Astrocyte (in vitro differentiated cells and primary cell): ENCODE results near the gene EXPH5. TPM values are rescaled to one million over a fixed set of nuclear protein-coding genes. Genes with fewer than 3 reads are reported as not detected.

Experiments used
- DNase-seq: peaks from one replicate; pipeline ENCODE4 v3.0.0-alpha.2; 2010; ENCODE audit warnings: low read depth
- FAIRE-seq: peaks from 2 replicates; lab custom pipeline; 2011; peaks lifted over from hg19 to GRCh38; lab: Jason Lieb, UNC
- H2AFZ ChIP-seq: 2 replicates; pipeline ENCODE4 v1.6.0; 2012; ENCODE audit warnings: low read depth, low read length, inconsistent platforms
- H3K27ac ChIP-seq: 2 replicates; pipeline ENCODE4 v1.5.1; 2011; ENCODE audit warnings: low read depth, low read length, inconsistent platforms
- H3K27me3 ChIP-seq: 2 replicates; pipeline ENCODE4 v1.6.0; 2011; ENCODE audit warnings: low read length, inconsistent platforms; ENCODE audit not compliant: insufficient read depth
- H3K36me3 ChIP-seq: 2 replicates; pipeline ENCODE4 v1.5.1; 2011; ENCODE audit warnings: low read length, inconsistent platforms; ENCODE audit not compliant: insufficient read depth
- H3K4me1 ChIP-seq: 2 replicates; pipeline ENCODE4 v1.5.1; 2011; ENCODE audit warnings: low read length, inconsistent platforms; ENCODE audit not compliant: insufficient read depth
- H3K4me2 ChIP-seq: 2 replicates; pipeline ENCODE4 v1.6.0; 2012; ENCODE audit warnings: low read length, inconsistent platforms
- H3K4me3 ChIP-seq: 2 replicates; pipeline ENCODE4 v1.5.1; 2011; ENCODE audit warnings: low read depth, mild to moderate bottlenecking, low read length, inconsistent platforms; ENCODE audit not compliant: insufficient read depth
- H3K79me2 ChIP-seq: 2 replicates; pipeline ENCODE4 v1.6.0; 2012; ENCODE audit warnings: mild to moderate bottlenecking, low read length, inconsistent platforms; ENCODE audit not compliant: insufficient read depth
- H3K9ac ChIP-seq: 2 replicates; pipeline ENCODE4 v1.6.0; 2012; ENCODE audit warnings: mild to moderate bottlenecking, low read length, inconsistent platforms
- H3K9me3 ChIP-seq: 2 replicates; pipeline ENCODE4 v1.5.1; 2012; ENCODE audit warnings: low read depth, mild to moderate bottlenecking, low read length, inconsistent platforms; ENCODE audit not compliant: insufficient read depth
- H4K20me1 ChIP-seq: 2 replicates; pipeline ENCODE4 v1.6.0; 2012; ENCODE audit warnings: low read length, inconsistent platforms; ENCODE audit not compliant: insufficient read depth
- H3K27ac Mint-ChIP-seq: one replicate; pipeline ENCODE4 v1.8.0; 2021; ENCODE audit warnings: mild to moderate bottlenecking, mixed read lengths; ENCODE audit not compliant: unreplicated experiment
- H3K27me3 Mint-ChIP-seq: one replicate; pipeline ENCODE4 v1.8.0; 2021; ENCODE audit warnings: low read depth, mixed read lengths; ENCODE audit not compliant: unreplicated experiment
- H3K36me3 Mint-ChIP-seq: one replicate; pipeline ENCODE4 v1.8.0; 2021; ENCODE audit warnings: low read depth, mixed read lengths; ENCODE audit not compliant: unreplicated experiment
- H3K4me1 Mint-ChIP-seq: one replicate; pipeline ENCODE4 v1.8.0; 2021; ENCODE audit warnings: low read depth, mixed read lengths; ENCODE audit not compliant: unreplicated experiment
- H3K4me3 Mint-ChIP-seq: one replicate; pipeline ENCODE4 v1.8.0; 2021; ENCODE audit warnings: mild to moderate bottlenecking, moderate library complexity, mixed read lengths; ENCODE audit not compliant: unreplicated experiment
- H3K9me3 Mint-ChIP-seq: one replicate; pipeline ENCODE4 v1.8.0; 2021; ENCODE audit warnings: mild to moderate bottlenecking, mixed read lengths; ENCODE audit not compliant: unreplicated experiment
- EZH2 ChIP-seq: IDR thresholded peaks from 2 replicates; pipeline ENCODE4 v1.6.1; 2012; ENCODE audit warnings: mild to moderate bottlenecking, low read length, inconsistent platforms; ENCODE audit not compliant: insufficient read depth
- total RNA-seq: library from RNA; stranded (reverse); gene quantifications from 2 replicates; pipeline ENCODE4 v1.2.1, GENCODE V29; 2021
- TF ChIP-seq, protein P1 (sequence below): IDR thresholded peaks from 2 replicates; pipeline ENCODE4 v1.5.1; 2011; ENCODE audit warnings: low read depth, mild to moderate bottlenecking, inconsistent platforms, low read length, moderate library complexity; ENCODE audit not compliant: insufficient read depth

The EXPH5 gene
- total RNA-seq, 1 donor from 2014 or later: 7.9 TPM

GRCh38 chr11:108589136-108589535 lies 4.4 kb downstream of the EXPH5 start:
- H3K27ac ChIP-seq: no peak overlapping the region
- H3K9ac ChIP-seq: no peak overlapping the region
- no peaks in the 10 kb centered on the region for H3K79me2 ChIP-seq
- no peaks in the 10 kb centered on the region for H3K9me3 Mint-ChIP-seq
- no peak overlapping the region for H2AFZ ChIP-seq
- no peaks in the 10 kb centered on the region for H4K20me1 ChIP-seq
- no peak overlapping the region for H3K27ac Mint-ChIP-seq
- H3K36me3 ChIP-seq: no peaks in the 10 kb centered on the region
- H3K4me3 ChIP-seq: no peak overlapping the region
- FAIRE-seq: no peak
- H3K9me3 ChIP-seq: no peaks in the 10 kb centered on the region
- no peaks in the 10 kb centered on the region for H3K27me3 Mint-ChIP-seq
- no peak for DNase-seq
- H3K4me1 ChIP-seq: peaks cover 4% of the 10 kb centered on the region
- H3K27me3 ChIP-seq: peaks cover 10% of the 10 kb centered on the region
- TF ChIP-seq, protein P1, sequence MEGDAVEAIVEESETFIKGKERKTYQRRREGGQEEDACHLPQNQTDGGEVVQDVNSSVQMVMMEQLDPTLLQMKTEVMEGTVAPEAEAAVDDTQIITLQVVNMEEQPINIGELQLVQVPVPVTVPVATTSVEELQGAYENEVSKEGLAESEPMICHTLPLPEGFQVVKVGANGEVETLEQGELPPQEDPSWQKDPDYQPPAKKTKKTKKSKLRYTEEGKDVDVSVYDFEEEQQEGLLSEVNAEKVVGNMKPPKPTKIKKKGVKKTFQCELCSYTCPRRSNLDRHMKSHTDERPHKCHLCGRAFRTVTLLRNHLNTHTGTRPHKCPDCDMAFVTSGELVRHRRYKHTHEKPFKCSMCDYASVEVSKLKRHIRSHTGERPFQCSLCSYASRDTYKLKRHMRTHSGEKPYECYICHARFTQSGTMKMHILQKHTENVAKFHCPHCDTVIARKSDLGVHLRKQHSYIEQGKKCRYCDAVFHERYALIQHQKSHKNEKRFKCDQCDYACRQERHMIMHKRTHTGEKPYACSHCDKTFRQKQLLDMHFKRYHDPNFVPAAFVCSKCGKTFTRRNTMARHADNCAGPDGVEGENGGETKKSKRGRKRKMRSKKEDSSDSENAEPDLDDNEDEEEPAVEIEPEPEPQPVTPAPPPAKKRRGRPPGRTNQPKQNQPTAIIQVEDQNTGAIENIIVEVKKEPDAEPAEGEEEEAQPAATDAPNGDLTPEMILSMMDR: no peak
- no peak overlapping the region for H3K4me2 ChIP-seq
- H3K4me1 Mint-ChIP-seq: no peaks in the 10 kb centered on the region
- H3K36me3 Mint-ChIP-seq: no peaks in the 10 kb centered on the region
- no peak overlapping the region for H3K4me3 Mint-ChIP-seq

DNA sequence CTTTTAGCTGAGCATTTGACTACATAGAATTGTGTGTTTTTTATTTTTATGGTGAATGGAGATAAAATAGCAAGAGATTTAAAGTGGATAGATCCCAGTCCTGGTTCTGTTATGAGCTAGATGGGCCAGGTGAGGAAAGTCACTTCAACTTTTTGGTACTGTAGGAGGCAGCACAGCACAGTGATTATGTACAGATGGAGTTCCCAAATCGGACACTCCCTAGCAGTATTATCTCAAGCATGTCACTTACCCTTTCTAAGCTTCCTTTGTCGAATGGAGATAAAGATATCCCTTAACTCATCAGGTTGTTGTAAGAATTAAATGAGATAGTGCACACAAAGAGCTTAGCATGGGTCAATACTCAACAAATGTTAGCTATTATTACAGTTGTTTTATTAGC lies 5.3 kb downstream of the EXPH5 start:
- Mint-ChIP-seq H3K9me3 (no peaks in the 10 kb centered on the region), H3K27ac (no peak overlapping the region), H3K4me1 (no peaks in the 10 kb centered on the region), H3K36me3 (no peaks in the 10 kb centered on the region), H3K27me3 (no peaks in the 10 kb centered on the region), H3K4me3 (no peak overlapping the region)
- TF ChIP-seq EZH2: no peak
- TF ChIP-seq, protein P1: no peak
- H3K4me1 ChIP-seq: peaks cover 4% of the 10 kb centered on the region
- H3K9me3 ChIP-seq: no peaks in the 10 kb centered on the region
- H3K4me3 ChIP-seq: no peak overlapping the region
- H3K27ac ChIP-seq: no peak overlapping the region
- H2AFZ ChIP-seq: no peak overlapping the region
- no peak overlapping the region for H3K9ac ChIP-seq
- H3K27me3 ChIP-seq: peaks cover 10% of the 10 kb centered on the region
- DNase-seq: no peak
- H3K4me2 ChIP-seq: no peak overlapping the region
- no peaks in the 10 kb centered on the region for H3K36me3 ChIP-seq
- no peak for FAIRE-seq
- H4K20me1 ChIP-seq: no peaks in the 10 kb centered on the region
- H3K79me2 ChIP-seq: no peaks in the 10 kb centered on the region

- Mint-ChIP-seq H3K27ac (no peak overlapping the region), H3K9me3 (no peaks in the 10 kb centered on the region), H3K36me3 (no peaks in the 10 kb centered on the region), H3K4me3 (no peak overlapping the region), H3K27me3 (no peaks in the 10 kb centered on the region), H3K4me1 (no peaks in the 10 kb centered on the region)
- Histone ChIP-seq H3K4me2 (no peak overlapping the region), H3K9ac (no peak overlapping the region), H4K20me1 (no peaks in the 10 kb centered on the region), H3K4me3 (no peak overlapping the region), H3K79me2 (no peaks in the 10 kb centered on the region), H3K27me3 (peaks cover 3% of the 10 kb centered on the region), H3K36me3 (no peaks in the 10 kb centered on the region), H3K27ac (no peak overlapping the region), H3K4me1 (no peaks in the 10 kb centered on the region), H2AFZ (no peak overlapping the region), H3K9me3 (no peaks in the 10 kb centered on the region)
- FAIRE-seq: no peak
- DNase-seq: no peak
- TF ChIP-seq, protein P1: no peak
- TF ChIP-seq EZH2: no peak
Measured at GRCh38 chr11:108587109-108587508, 6.5 kb downstream of the EXPH5 start.
